Activated CD4-positive, alpha-beta T cell treated with anti-CD3 and anti-CD28 coated beads for 48 hours (primary cell): Measurements from ENCODE around the gene ST3GAL2.

Experiments
- DNase-seq: peaks from one replicate; pipeline ENCODE4 v3.0.0-alpha.2; 2020

The ST3GAL2 gene

DNA sequence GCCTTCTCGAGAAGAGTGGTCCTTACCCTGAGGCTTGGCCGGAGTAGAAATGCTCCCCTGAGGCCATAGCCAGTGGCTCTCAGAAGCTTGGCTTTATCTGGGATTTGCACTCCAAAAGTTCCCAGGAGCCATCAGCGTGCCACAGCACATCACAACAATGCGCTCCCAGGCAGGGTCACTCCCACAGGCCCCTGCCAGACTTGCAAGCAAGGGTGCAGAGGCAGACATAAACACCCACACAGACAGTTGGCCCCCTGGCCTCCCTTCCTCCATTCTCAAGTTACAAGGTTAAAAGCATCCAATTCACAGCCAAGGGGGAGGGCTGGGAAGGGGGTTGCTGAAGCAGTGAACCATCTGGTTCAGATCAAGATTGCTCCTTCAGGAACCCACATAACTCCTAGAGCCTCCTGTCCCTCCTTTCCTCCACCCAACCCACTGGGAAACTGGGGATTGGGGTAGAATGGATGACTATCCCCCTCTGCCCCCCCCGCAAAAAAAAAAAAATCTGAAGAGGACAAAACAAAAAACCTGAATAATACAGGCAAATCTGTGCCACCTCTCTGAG, 1.8 kb downstream of the ST3GAL2 start:
- DNase-seq = no peak

DNA sequence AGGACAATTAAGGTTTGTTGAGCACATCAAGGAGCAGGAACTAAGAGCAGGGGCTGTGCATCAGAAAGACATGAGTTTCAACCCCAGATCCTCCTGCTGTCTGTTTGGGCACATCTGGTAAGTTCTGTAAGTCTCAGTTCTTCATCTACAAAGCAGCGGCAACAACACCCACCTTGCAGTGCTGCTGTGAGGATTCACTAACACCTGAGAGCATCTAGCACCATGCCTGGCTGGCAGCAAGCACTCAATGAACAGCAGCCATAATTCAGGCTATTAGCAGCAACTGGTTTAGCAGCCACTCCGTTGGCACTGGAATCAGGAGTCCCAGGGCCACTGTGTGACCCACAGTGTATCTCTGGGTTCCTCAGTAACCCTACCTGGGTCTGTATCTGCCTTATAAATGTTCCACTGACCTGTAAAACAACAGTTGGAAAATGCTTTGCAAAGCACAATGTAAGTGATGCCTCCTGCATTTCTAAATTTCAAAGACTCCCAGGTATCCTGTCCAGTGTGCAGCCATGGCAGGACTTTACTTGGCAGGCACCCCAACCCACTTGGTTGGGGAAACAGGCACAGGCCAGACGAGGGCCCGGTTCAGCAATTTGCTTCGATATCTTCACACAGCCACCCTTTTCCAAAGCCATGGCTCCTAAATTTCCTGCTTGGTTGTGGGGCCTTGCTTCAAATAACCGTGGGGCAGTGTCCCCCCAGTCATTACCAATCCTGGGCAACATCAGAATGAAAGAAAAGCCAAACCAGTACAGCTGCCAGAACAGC, 4.2 kb downstream of the ST3GAL2 start:
- DNase-seq = no peak

DNA sequence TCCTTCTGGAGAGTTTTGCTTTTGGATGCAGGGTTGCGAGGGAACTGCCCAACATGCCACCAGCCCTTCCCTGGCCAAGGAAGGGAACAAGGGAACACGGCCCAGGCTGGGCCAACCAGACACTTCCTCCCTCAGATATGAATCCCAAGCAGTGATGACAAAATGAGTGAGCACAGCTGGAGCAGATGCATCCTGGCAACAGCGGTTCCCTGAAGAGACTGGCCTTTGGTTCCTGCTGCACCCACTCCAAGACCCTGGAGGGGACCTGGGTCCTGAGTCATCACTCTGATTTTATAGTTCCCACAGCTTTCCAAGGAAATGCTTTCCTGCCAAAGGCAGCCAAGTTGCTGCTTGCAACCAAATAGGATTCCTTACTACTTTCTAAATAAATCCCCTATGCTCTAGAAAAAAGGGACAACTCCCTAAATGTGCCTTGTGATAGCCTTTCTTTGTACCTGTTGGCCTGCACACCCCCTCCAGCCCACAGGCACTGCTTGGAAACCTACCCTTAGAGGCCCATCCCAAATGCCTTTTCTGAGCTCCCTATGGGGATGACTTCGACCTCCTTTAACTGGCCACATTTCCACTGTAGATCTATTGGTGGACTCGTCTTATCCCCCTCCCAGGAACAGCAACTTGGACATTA, 5.3 kb downstream of the ST3GAL2 start:
- no peak for DNase-seq

DNA sequence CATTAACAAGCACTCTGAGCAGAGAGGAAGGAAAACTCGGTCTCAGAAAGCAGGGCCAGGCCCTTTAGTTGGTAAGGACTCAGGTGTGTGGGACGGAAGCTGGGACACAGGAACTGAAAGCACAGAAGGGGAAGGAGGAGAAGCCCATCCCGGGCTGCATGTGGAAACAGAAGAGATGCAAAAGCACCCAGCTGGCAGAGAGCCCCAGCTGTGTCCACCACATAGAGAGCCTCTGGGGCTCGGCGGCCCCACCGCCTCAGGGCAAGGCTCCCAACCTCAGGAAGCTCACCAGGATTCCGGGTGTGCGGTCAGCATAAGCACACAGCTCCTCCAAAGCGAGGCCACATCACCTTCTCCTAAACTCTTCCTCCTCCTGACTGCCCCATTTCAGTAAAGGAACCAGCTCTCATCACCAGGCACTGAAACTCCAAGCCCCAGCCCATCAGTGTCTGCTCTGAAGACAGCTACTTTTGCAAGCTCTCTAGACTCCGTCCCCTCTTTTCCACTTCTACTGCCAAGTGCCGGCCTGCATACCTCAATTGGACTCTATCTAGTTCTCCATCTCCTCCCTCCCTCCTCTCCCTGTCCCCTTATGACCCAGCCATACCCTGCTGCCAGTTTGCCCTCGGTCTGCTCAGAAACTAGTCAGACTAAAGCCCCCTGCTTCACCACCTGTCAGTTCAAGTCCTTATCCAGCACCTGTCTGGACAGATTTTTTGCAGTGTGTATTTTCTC, 6.0 kb downstream of the ST3GAL2 start:
- no peak for DNase-seq

DNA sequence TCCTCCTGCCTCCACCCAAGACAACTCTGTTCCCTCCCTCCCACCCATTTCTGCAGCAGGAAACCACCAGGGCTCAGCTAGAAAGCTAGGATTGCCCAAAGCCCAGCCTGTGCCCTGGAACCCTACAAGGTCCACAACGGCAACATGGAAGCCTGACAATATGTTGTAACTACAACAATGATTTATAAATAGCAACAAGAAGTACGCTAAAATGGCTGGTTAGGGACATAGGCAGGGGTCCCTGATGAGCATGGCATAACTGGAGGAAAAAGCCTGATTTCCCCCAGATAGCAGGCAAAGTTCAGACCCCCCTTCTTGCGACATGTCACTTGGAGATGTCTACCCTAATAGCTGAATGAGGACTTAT, 6.6 kb downstream of the ST3GAL2 start:
- DNase-seq = no peak

DNA sequence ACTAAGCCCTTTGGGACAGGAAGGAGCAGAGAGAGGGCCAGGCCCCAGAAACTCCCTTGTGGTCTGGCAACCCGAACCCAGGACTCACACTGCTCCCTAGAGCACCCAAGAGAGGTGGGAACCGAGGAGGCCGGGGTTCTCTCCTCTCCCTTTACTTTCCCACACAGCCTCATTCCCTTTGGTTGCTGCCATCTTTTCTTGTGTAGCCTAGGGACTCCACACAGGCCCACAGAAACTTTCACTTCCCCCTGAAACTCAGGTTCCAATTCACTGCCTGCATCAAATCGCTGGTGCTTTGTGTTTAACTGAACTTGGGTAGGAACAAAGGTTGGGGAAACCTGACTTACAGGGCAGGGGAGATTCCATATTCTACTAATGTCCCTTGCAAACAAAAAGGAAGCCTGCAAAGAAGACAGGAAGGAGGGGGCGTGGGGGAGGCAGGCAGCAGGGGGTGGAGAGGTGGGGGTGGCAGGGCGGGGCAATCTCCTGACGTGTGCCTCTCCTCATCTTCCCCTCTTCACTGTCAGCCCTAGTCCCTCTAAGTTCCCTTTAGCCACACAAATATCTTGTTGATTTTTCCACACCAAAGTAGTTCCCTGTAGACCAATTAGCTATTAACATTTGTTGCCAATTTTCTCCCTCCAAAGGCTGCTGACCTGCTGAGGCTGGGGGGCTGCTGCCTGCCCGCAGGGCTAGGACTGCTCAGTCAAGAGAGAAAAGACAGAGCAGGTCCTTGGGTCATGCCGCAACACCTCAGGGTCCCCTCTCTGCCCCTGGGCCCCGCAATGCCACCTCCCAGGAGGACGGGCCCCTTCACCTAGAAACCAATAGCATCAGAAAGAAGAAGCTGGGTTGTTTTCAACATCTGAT, 8.0 kb downstream of the ST3GAL2 start:
- peak; percentile 59 for DNase-seq

DNA sequence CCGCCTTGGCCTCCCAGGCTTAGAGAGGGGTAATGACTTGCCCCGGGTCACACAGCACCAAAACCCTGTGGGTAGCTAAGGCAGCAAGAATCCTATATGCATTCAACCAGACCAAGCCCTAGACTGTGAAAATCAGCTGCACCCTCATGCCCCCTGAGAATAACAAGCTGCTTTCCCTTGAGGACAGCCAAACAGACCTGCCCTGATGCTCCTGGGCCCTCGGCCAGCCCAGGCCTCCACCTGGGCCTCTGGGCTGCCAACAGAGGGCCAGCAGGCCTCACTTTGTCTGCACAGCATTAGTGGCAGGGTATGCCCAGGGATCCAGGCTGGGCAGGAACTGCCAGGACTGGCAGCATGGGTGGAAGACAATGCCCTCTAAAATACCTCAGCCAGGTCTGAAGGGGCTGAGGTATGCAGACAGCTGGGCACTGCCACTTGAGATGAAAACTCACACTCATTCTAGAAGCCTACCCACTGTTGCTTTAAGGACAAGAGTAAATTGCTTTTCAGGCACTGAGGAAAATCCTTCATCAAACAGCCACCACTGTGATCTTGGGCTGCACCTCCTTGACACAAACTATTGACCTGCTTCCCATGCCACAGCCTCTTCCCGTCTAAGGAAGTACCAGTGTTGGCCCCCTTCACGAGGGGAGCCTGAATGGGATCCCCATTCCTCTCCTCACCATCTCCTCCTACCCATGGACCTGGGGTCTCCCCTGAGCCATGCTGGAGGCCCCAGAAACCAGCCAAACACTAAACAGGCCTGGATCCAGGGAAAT, 8.8 kb downstream of the ST3GAL2 start:
- DNase-seq = no peak

DNA sequence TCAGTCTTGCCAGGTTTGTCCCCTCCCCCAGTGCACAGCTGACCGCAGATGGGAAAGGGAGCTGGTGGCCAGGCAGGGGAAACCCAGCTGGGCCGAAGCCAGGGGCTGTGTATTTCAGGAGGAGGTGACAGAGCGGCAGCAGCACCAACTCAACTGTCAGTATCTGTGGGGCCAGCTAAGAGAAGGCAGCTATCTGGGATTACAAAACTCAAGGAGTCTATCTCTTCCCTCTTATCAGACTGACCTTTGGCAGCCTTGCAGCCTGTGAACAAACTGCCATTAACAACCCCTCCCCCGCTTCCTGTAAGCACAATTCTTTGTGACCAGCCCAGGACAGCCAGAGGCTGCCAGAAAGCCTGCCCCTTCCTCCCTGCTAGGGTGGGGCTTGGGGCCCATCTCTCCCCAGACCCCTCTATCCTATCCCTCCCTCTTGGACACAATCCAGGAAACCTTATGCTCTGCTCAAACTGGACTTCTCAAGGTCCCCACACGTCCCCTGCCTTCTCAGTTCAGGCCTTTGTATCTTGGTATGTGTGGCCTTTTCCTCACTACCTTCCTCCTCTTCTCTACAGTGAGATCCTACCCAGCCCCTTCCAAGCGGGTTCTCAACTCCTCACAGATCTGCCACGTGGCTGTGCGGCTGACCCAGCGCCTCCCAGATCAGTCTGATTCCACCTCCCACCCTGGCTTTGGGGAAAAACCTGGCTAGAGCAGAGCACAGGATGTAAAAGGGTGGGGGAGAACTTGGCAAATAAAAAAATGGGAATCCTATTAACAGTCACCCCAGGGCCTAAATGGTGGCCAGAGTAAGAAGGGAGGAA, 10.5 kb downstream of the ST3GAL2 start:
- DNase-seq = peak; percentile 75

DNA sequence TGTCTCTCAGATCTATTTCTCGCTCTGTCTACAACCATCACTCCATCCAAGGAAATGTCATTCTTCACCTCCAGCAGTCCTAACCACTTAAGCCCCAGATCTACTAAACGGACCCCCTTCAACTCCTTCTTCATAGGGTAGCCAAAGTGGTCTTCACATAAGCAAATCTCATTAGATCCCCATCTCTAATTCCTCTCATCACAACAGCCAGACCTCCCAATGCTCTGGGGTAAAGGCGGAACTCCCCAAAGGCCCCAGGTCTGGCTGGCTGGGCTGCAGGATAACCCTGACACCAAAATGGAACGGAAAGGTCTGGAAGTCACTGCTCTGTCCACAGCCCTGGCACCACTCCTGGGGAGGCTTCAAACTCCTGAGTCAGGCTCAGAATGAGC, 11.1 kb downstream of the ST3GAL2 start:
- no peak for DNase-seq

DNA sequence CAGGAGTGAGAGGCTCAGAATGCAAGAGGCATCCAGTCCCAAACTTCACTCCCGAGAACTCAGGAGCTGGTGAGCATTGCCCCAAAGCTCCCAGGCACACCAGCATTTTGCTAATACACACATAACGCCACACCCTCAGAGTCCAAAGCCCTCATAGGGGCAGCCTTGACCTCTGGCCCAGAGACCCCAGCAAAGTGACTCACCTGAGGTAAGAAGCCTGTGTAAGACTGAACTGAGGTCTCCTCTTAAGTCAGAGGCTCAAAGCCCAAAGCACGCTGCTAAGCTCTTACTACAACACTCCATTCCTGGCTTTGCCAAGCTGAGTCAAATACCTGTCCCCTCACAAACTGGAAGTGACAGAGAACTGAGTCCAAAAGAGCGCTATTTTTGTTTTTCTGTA, 16.4 kb downstream of the ST3GAL2 start:
- DNase-seq = no peak

DNA sequence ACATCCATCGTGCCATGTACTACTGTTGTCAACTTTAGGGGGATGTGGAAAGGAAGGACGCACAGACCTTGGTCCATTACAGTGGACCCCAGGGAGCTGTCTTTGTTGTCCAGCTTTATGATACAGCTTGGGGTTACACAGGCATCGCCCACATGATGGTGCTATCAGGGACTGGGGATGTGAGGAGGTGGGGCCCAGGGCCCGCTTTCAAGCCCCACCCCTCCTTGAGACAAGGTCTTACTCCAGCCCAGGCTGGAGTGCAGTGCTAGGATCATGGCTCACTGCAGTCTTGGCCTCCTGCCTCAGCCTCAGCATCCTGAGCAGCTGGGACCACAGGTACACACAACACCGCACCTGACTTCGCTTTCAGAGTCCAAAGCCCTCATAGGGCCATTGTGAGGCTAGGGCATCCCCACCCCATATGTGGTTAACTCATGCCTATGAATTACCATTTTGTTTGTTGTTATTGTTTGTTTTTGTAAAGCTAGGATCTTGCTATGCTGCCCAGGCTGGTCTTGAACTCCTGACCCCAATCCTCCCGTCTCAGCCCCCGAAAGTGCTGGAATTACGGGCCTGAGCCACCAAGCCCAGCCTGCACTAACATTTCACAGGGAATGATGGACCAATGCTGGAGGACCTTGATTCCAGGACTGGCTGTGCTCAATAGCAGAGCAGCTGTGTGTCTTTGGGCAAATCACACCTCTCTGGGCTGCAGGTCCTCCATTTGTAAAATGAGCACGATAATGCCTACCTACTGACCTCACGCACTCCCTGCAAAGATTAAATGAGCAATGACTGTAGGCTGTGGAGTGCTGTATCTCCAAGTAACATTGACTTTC, 17.2 kb downstream of the ST3GAL2 start:
- DNase-seq = no peak

DNA sequence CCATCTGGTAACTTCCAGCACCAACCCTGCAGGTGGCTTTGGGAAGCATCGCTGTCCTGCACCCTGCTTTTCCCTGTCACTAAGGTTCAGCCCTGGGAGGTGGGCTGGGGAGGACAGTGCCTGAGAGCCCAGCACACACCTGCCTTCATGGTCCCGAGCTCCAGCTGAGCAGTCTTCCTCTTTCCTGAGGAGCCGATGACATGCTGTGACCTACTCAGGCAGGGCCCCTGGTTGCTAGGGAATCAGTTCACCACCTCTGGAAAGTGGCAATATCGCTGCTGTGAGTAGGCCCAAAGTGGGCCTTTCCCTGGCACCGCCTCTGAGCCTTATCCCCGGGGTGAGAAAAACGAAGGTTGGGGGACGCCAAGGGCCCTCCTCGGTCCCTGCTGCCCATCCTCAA, 17.9 kb downstream of the ST3GAL2 start:
- no peak for DNase-seq

DNA sequence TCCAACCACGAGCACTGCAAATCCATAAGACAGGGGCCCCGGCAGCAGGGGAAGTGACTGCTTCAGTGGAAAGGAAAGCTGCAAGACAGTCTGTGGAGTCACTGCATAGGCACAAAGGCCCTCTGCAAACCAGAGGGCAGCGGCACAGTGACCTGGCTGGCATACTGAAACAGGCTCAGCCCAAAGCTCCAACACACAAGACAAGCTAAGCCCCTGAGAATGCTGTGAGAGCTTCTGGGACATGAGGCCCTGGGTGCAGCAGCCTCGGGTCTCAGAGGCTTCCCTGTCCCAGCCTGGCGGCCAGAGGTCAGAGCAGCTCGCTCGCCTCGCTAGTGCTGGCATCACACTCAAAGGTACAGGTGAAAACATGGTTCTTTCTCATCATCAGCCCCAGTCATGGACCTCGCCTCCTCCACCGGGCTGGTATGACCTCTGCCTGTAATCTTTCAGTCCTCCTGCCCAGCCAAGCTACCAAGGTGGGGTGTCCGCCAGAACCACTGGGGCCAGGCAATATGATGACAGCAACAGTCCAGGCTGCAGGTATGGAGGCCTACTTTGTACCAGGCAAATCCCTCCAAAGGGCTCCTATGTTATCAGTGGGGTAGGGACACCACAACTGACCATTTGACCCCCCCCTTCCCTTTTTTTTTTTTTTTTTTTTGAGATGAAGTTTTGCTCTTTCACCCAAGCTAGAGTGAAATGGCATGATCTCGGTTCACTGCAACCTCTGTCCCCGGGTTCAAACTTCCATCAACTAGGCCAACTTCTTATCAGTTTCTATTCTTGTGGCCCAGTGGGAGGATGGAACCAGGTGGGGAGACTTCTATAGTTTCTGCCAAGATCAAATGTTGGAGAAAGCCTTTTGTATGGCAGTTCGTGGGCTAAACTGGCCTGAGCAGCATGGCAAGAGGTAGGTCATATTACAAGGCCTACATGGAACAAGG, 19.2 kb downstream of the ST3GAL2 start:
- no peak for DNase-seq

DNA sequence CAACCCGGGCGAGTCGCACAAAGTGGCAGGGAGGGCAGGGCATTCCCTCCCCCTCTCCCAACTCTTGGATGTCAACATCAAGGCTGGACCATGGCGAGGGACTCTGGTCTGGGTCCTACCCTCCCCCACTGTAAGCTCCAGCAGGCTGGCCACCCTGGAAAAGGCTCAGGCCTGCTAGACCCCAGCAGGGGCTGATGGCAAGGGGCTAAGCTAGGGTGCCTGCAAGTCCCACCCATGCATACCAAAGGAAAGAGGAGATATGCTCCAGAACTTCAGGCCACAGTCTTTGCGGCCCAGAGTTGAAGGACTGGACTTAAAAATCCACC, 19.9 kb downstream of the ST3GAL2 start:
- no peak for DNase-seq

DNA sequence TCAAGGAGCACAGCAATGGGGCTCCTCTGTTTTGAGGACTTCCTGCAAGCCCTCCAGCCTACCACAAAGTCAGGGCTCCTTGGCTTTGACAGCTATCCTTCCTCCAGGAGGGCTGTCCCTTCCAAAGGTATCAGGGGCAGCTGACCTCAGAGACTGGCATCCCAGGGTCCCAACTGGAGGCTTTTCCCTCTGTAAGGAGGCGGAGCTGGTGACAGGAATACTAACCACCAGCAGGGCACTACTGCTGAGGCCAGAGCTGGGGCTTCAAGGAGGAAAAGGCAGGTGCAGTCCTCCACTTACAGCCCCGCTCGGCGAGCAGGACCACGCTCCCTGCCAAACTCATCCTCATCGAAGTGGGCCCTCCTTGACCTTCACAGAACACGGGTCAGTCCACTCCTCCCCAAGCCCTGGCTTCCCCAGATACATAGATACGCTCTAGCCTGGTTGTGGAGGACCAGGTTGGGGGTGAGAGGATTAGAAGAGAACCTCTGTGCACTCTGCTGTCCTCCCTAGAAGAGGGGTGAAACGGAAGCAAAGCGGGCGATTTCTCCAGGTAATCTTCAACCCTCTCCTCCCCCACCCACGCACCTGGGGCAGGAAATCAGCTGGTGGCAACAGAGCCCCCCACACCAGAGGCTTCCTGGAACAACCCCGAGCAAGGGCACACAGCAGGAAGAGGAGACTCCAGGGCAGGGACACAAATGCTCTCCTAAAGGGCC, 20.5 kb downstream of the ST3GAL2 start:
- DNase-seq = no peak

DNA sequence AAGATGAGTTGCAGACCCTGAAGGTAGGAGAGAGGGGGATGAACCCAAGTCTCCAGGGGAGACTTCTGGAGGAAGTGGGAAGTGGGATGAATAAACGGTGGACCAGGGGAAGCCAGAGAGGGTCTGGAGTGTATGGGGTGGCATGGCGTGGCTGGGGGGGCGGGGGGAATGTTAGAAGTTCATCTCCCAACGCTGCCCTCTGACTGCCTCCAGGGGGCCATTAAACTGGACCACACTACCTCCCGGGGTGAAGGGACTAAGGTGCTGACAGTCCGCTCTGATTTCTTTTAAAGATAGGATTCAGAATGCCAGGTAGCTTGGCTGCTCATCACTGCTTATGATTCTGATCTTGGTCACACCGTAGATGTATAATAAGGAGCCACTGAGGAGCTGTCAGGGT, 21.2 kb downstream of the ST3GAL2 start:
- DNase-seq = no peak

DNA sequence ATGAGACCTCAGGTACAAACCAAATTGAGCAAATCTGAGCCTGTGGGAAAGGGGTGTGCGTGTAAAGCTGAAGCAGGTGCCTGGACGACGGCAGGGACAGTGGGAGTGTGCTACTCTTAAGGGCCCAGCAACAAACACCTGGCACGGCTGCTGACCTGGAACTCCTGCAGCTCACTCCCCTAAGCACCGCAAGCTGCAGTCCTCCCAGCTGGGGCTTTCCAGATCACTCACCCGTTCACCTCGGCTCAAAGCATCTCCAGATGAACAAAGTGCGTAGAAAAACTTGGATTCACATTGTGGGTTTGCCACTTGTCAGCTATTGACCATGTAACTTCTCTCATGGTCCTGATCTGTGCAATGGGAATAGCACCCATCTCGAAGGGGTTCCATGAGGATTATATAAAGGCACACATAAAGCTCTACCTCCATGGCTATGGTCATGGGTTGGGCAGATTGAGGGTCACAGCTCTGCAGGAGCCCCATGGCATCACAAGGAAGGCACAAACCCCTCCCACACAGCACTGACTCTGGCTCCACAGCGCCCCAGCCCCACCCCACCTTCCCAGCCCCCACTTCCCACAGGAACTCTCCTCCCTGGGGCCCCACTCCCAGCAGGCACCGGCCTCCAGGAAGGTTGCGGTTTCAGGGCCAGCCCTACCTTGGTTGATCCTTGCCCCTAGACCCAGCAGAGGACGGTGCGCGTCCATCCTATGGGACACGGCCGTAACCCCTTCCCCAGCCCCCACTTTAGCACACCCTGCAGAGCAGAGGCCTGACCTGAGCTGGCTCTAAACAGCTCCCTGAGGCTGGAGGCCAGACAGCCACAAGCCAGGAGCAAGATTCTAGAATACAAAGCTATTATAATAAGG, 21.9 kb downstream of the ST3GAL2 start:
- DNase-seq = no peak
